ENCODE measurements around the gene ZNF524. TPM values are rescaled to one million over a fixed set of nuclear protein-coding genes. Genes with fewer than 3 reads are reported as not detected.

Gene ZNF524
- total RNA-seq, 2 donors from 2014 or later, result 5.0 to 5.8 TPM

GRCh38 chr19:55616395-55616875, 16.3 kb downstream of the ZNF524 start:
- Mint-ChIP-seq H3K4me3 (no peak overlapping the region), H3K4me1 (no peaks in the 10 kb centered on the region), H3K9me3 (no peaks in the 10 kb centered on the region), H3K27me3 (ENCODE audit: insufficient read depth) (no peaks in the 10 kb centered on the region), H3K27ac (no peak overlapping the region), H3K36me3 (ENCODE audit: low read depth) (peaks cover 35% of the 10 kb centered on the region)
- DNase-seq, result no peak
- peaks cover 20% of the 10 kb centered on the region for H3K36me3 ChIP-seq (ENCODE audit: control insufficient read depth, insufficient read depth, low read length)
- H3K4me1 ChIP-seq (ENCODE audit: control insufficient read depth, insufficient read depth, low read length), result no peaks in the 10 kb centered on the region
- H3K4me3 ChIP-seq (ENCODE audit: low read length), result no peak overlapping the region
- H3K27me3 ChIP-seq (ENCODE audit: control insufficient read depth, insufficient read depth, low read length, poor library complexity, severe bottlenecking), result no peaks in the 10 kb centered on the region
- H3K9ac ChIP-seq (ENCODE audit: extremely low read depth, low read length, poor library complexity, severe bottlenecking), result no peak overlapping the region
- no peak overlapping the region for H3K27ac ChIP-seq (ENCODE audit: low read depth, low read length)
- TF ChIP-seq CTCF (conservative IDR thresholded peaks at IDR 0.05), result no peak
- no peaks in the 10 kb centered on the region for H3K9me3 ChIP-seq (ENCODE audit: control insufficient read depth, low read length)
- WGBS, 2 experiments (ENCODE audit: insufficient coverage in 1 of 2, insufficient read length in 1 of 2), result 97 to 98% methylated on average over 30 to 38 of the region's 38 CpGs

GRCh38 chr19:55617426-55617825, 17.3 kb downstream of the ZNF524 start:
- H3K4me3 Mint-ChIP-seq, result no peak overlapping the region
- H3K4me3 ChIP-seq (ENCODE audit: low read length), result no peak overlapping the region
- DNase-seq, result no peak
- H3K9me3 Mint-ChIP-seq, result no peaks in the 10 kb centered on the region
- TF ChIP-seq CTCF (conservative IDR thresholded peaks at IDR 0.05), result no peak
- no peaks in the 10 kb centered on the region for H3K4me1 Mint-ChIP-seq
- no peaks in the 10 kb centered on the region for H3K27me3 ChIP-seq (ENCODE audit: control insufficient read depth, insufficient read depth, low read length, poor library complexity, severe bottlenecking)
- peaks cover 20% of the 10 kb centered on the region for H3K36me3 ChIP-seq (ENCODE audit: control insufficient read depth, insufficient read depth, low read length)
- WGBS, 2 experiments (ENCODE audit: insufficient coverage in 1 of 2, insufficient read length in 1 of 2), result 91 to 94% methylated on average over 5 to 8 of the region's 8 CpGs
- H3K9ac ChIP-seq (ENCODE audit: extremely low read depth, low read length, poor library complexity, severe bottlenecking), result no peak overlapping the region
- H3K4me1 ChIP-seq (ENCODE audit: control insufficient read depth, insufficient read depth, low read length), result no peaks in the 10 kb centered on the region
- H3K27me3 Mint-ChIP-seq (ENCODE audit: insufficient read depth), result no peaks in the 10 kb centered on the region
- H3K27ac ChIP-seq (ENCODE audit: low read depth, low read length), result peak overlapping the region; percentile 38
- peaks cover 35% of the 10 kb centered on the region for H3K36me3 Mint-ChIP-seq (ENCODE audit: low read depth)
- no peak overlapping the region for H3K27ac Mint-ChIP-seq
- H3K9me3 ChIP-seq (ENCODE audit: control insufficient read depth, low read length), result no peaks in the 10 kb centered on the region

- H3K4me1 Mint-ChIP-seq, result no peaks in the 10 kb centered on the region
Measured at GRCh38 chr19:55618426-55618825, 18.3 kb downstream of the ZNF524 start.

More at GRCh38 chr19:55618426-55618825, 18.3 kb downstream of the ZNF524 start:
- H3K4me3 ChIP-seq (ENCODE audit: low read length), result no peak overlapping the region
- peaks cover 20% of the 10 kb centered on the region for H3K36me3 ChIP-seq (ENCODE audit: control insufficient read depth, insufficient read depth, low read length)
- Mint-ChIP-seq H3K9me3 (no peaks in the 10 kb centered on the region), H3K36me3 (ENCODE audit: low read depth) (peaks cover 28% of the 10 kb centered on the region), H3K4me3 (no peak overlapping the region), H3K27ac (no peak overlapping the region), H3K27me3 (ENCODE audit: insufficient read depth) (no peaks in the 10 kb centered on the region)
- 96% methylated on average over 4 to 7 of the region's 7 CpGs for WGBS, 2 experiments (ENCODE audit: insufficient coverage in 1 of 2, insufficient read length in 1 of 2)
- no peak overlapping the region for H3K9ac ChIP-seq (ENCODE audit: extremely low read depth, low read length, poor library complexity, severe bottlenecking)
- H3K9me3 ChIP-seq (ENCODE audit: control insufficient read depth, low read length), result no peaks in the 10 kb centered on the region
- no peak overlapping the region for H3K27ac ChIP-seq (ENCODE audit: low read depth, low read length)
- no peaks in the 10 kb centered on the region for H3K27me3 ChIP-seq (ENCODE audit: control insufficient read depth, insufficient read depth, low read length, poor library complexity, severe bottlenecking)
- no peak for TF ChIP-seq CTCF (conservative IDR thresholded peaks at IDR 0.05)
- no peak for DNase-seq
- no peaks in the 10 kb centered on the region for H3K4me1 ChIP-seq (ENCODE audit: control insufficient read depth, insufficient read depth, low read length)

All from endodermal cell (in vitro differentiated cells).